ENCODE measurements around the gene TBRG1.

GRCh38 chr11:124643042-124643604 is 20.5 kb downstream of the TBRG1 start:
- TF ChIP-seq CTCF (IDR thresholded peaks at IDR 0.05 in 4 of 5, conservative IDR thresholded peaks at IDR 0.05 in 1 of 5) = no peak
- TF ChIP-seq POLR2A (IDR thresholded peaks at IDR 0.05) = no peak

Measured in gastrocnemius medialis (tissue), 4 donors.